PC-9 (cell line): Measurements from ENCODE around the gene SHISA9.

Experiments
- EZH2 ChIP-seq: fragments of 200-600 bp; sonication (generic); IDR thresholded peaks from 2 replicates; pipeline ENCODE4 v1.8.0; 2017; ENCODE audit warnings: antibody characterized with exemption, low read depth
- TF ChIP-seq, protein P1 (sequence below): fragments of 200-600 bp; sonication (generic); conservative IDR thresholded peaks from 2 replicates; pipeline ENCODE4 v1.6.1; 2017; ENCODE audit warnings: mixed run types, antibody characterized with exemption, mild to moderate bottlenecking, moderate library complexity

DNA sequence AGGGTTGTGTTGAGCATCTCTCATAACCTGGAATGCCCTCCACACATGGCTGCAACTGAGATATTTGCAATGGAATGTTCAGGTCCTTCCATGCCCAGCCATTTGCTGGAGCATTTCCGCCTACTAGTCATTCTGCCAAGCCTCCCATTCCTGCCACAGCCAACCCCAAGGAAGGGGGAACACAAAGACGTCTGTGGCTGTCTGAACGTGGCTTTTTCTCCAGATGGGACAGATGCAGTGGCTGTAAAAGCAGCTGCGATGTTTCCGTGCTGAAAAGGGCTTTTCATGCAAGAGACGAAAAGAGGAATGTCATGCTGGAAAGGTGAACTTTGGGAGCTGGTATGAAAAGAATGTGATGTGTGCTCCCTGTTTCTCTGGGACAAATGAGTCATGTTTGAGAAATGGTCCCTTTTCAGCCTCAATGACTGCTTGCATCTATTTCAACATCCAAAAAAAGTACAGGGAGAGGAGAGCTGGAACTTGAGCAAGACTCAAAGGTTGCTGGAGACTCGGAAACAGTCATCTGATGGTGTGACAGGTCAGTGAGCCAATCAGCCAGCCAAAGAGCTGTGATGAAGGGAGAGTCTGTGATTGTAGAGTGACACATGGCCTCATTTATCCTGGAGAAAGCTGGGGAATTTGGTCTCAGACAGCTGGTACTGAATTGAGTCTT is 208.9 kb downstream of the SHISA9 start:
- TF ChIP-seq, protein P1, sequence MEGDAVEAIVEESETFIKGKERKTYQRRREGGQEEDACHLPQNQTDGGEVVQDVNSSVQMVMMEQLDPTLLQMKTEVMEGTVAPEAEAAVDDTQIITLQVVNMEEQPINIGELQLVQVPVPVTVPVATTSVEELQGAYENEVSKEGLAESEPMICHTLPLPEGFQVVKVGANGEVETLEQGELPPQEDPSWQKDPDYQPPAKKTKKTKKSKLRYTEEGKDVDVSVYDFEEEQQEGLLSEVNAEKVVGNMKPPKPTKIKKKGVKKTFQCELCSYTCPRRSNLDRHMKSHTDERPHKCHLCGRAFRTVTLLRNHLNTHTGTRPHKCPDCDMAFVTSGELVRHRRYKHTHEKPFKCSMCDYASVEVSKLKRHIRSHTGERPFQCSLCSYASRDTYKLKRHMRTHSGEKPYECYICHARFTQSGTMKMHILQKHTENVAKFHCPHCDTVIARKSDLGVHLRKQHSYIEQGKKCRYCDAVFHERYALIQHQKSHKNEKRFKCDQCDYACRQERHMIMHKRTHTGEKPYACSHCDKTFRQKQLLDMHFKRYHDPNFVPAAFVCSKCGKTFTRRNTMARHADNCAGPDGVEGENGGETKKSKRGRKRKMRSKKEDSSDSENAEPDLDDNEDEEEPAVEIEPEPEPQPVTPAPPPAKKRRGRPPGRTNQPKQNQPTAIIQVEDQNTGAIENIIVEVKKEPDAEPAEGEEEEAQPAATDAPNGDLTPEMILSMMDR, result no peak
- no peak for TF ChIP-seq EZH2
